Liver (tissue), 9 donors: ENCODE data around the gene RNGTT. TPM values are rescaled to one million over a fixed set of nuclear protein-coding genes. Genes with fewer than 3 reads are reported as not detected.

Experiments used
- DNase-seq: peaks from one replicate; pipeline ENCODE4 v3.0.0-alpha.2; 2017; ENCODE audit warnings: low spot score
- H3K27ac ChIP-seq, 2 donors: one replicate each; pipeline ENCODE4 v1.7.0; 2013; ENCODE audit warnings: inconsistent platforms in 2 of 2, low read length in 2 of 2, control low read depth in 1 of 2, low read depth in 1 of 2, mild to moderate bottlenecking in 1 of 2
- H3K27me3 ChIP-seq, 4 donors: one replicate each; pipeline versions ENCODE4 v1.6.1 to v1.7.0; 2013; ENCODE audit warnings: low read length in 3 of 4, inconsistent platforms in 1 of 4, mild to moderate bottlenecking in 1 of 4, moderate library complexity in 1 of 4; ENCODE audit not compliant: control insufficient read depth in 4 of 4, insufficient read depth in 4 of 4
- H3K36me3 ChIP-seq, 4 donors: one replicate each; pipeline versions ENCODE4 v1.6.1 to v1.7.0; 2013; ENCODE audit warnings: low read length in 3 of 4, mild to moderate bottlenecking in 3 of 4, low read depth in 1 of 4, moderate library complexity in 1 of 4; ENCODE audit not compliant: control insufficient read depth in 4 of 4, insufficient read depth in 3 of 4
- H3K4me1 ChIP-seq, 4 donors: one replicate each; pipeline versions ENCODE4 v1.6.1 to v1.7.0; 2013; ENCODE audit warnings: low read length in 3 of 4, mild to moderate bottlenecking in 3 of 4, moderate library complexity in 1 of 4; ENCODE audit not compliant: control insufficient read depth in 4 of 4, insufficient read depth in 4 of 4
- H3K4me3 ChIP-seq, 3 donors: one replicate each; pipeline versions ENCODE4 v1.6.1 to v1.7.0; 2013; ENCODE audit warnings: low read length in 3 of 3, control low read depth in 1 of 3, low read depth in 1 of 3, mild to moderate bottlenecking in 1 of 3
- H3K9ac ChIP-seq, 2 donors: one replicate each; pipeline ENCODE4 v1.7.0; 2013; ENCODE audit warnings: low read length in 2 of 2, mild to moderate bottlenecking in 2 of 2, moderate library complexity in 2 of 2, control low read depth in 1 of 2, low read depth in 1 of 2
- H3K9me3 ChIP-seq, 4 donors: one replicate each; pipeline versions ENCODE4 v1.6.1 to v1.7.0; 2013; ENCODE audit warnings: low read length in 3 of 4; ENCODE audit not compliant: control insufficient read depth in 4 of 4
- CTCF ChIP-seq: fragments of 150-350 bp; IDR thresholded peaks from 2 replicates; pipeline ENCODE4 v1.5.1; 2017; ENCODE audit warnings: improper control_type of control experiment, low read depth, low read length; ENCODE audit not compliant: missing input control
- FOXA1 ChIP-seq: IDR thresholded peaks from 2 replicates; pipeline ENCODE4 v1.6.1; 2016; ENCODE audit warnings: antibody characterized with exemption
- FOXA2 ChIP-seq: IDR thresholded peaks from 2 replicates; pipeline ENCODE4 v1.6.1; 2016; ENCODE audit warnings: antibody characterized with exemption
- GABPA ChIP-seq, 2 donors: IDR thresholded peaks in 1 of 2; conservative IDR thresholded peaks in 1 of 2; 2 replicates each; pipeline ENCODE4 v1.6.1; 2016; ENCODE audit warnings: antibody characterized with exemption in 2 of 2, mild to moderate bottlenecking in 1 of 2, moderate library complexity in 1 of 2
- HNF4A ChIP-seq, 2 donors: conservative IDR thresholded peaks; 2 replicates each; pipeline ENCODE4 v1.6.1; 2016; ENCODE audit warnings: antibody characterized with exemption in 2 of 2, mild to moderate bottlenecking in 2 of 2
- HNF4G ChIP-seq: IDR thresholded peaks from 2 replicates; pipeline ENCODE4 v1.6.1; 2016; ENCODE audit warnings: antibody characterized with exemption
- RAD21 ChIP-seq, 2 donors: IDR thresholded peaks; 2 replicates each; pipeline ENCODE4 v1.6.1; 2016; ENCODE audit warnings: antibody characterized with exemption in 2 of 2, mild to moderate bottlenecking in 2 of 2
- REST ChIP-seq: IDR thresholded peaks from 2 replicates; pipeline ENCODE4 v1.6.1; 2016; ENCODE audit warnings: antibody characterized with exemption, mild to moderate bottlenecking
- RXRA ChIP-seq, 2 donors: IDR thresholded peaks; 2 replicates each; pipeline ENCODE4 v1.6.1; 2017 to 2018; ENCODE audit warnings: antibody characterized with exemption in 2 of 2, mild to moderate bottlenecking in 1 of 2
- SP1 ChIP-seq: IDR thresholded peaks from 2 replicates; pipeline ENCODE4 v1.6.1; 2018; ENCODE audit warnings: antibody characterized with exemption, mild to moderate bottlenecking
- TAF1 ChIP-seq: conservative IDR thresholded peaks from 2 replicates; pipeline ENCODE4 v1.6.1; 2016; ENCODE audit warnings: antibody characterized with exemption, mild to moderate bottlenecking
- YY1 ChIP-seq: IDR thresholded peaks from 2 replicates; pipeline ENCODE4 v1.6.1; 2016; ENCODE audit warnings: antibody characterized with exemption, mild to moderate bottlenecking
- ZBTB33 ChIP-seq: IDR thresholded peaks from 2 replicates; pipeline ENCODE4 v1.6.1; 2016; ENCODE audit warnings: antibody characterized with exemption
- WGBS: extraction: QIAGEN DNeasy Blood & Tissue Kit; methylation state at CpG from one replicate; pipeline ENCODE4 v1.1.7; 2013; 5-methylcytosine and 5-hydroxymethylcytosine counted together
- polyA plus RNA-seq, 2 donors: library from polyadenylated mRNA; stranded (reverse) in 1 of 2; unstranded in 1 of 2; fragments of 200-250 nt in 1 of 2; fragments of >200 nt in 1 of 2; fragmentation: Nextera tagmentation in 1 of 2; extraction: Ambion mirVana in 1 of 2; gene quantifications; one replicate each; pipeline versions ENCODE4 v1.2.1 to v1.2.3, GENCODE V29; 2013 to 2015
- total RNA-seq, 2 donors: library from RNA; depleted of rRNA; stranded (reverse); fragments of >200 nt; gene quantifications; one replicate each; pipeline ENCODE4 v1.2.3, GENCODE V29; 2014
- donor health status: healthy.
- donor health status: healthy.
- donor health status: healthy.
- donor health status: healthy.
- donor health status: healthy.

Gene RNGTT
- total and polyA plus RNA-seq, 4 donors = 4.1 to 20.8 (median 7.2) TPM

GRCh38 chr6:88679841-88680240 lies 283.6 kb downstream of the RNGTT start:
- no peak for TF ChIP-seq YY1
- no peak for TF ChIP-seq REST
- no peak for TF ChIP-seq FOXA1
- no peak for TF ChIP-seq HNF4G
- no peak for TF ChIP-seq HNF4A (conservative IDR thresholded peaks at IDR 0.05)
- TF ChIP-seq GABPA (IDR thresholded peaks at IDR 0.05 in 1 of 2, conservative IDR thresholded peaks at IDR 0.05 in 1 of 2) = no peak
- TF ChIP-seq TAF1 = no peak
- no peak for TF ChIP-seq CTCF
- TF ChIP-seq SP1 = no peak
- no peak for TF ChIP-seq RXRA (IDR thresholded peaks at IDR 0.05)
- no peak for TF ChIP-seq RAD21 (IDR thresholded peaks at IDR 0.05)
- no peak for TF ChIP-seq FOXA2
- no peak for TF ChIP-seq ZBTB33
- Histone ChIP-seq H3K36me3 (no peaks in the 10 kb centered on the region), H3K4me1 (no peaks in the 10 kb centered on the region), H3K9ac (no peak overlapping the region), H3K27ac (no peak overlapping the region), H3K27me3 (no peaks in the 10 kb centered on the region), H3K9me3 (no peaks in the 10 kb centered on the region), H3K4me3 (no peak overlapping the region)
- 96% methylated on average over 4 of the region's 4 CpGs for WGBS
- no peak for DNase-seq

GRCh38 chr6:88677356-88677755 lies 286.1 kb downstream of the RNGTT start:
- H3K9me3 ChIP-seq = no peaks in the 10 kb centered on the region
- 81% methylated on average over 4 of the region's 4 CpGs for WGBS
- no peaks in the 10 kb centered on the region for H3K4me1 ChIP-seq
- DNase-seq = no peak
- H3K36me3 ChIP-seq = no peaks in the 10 kb centered on the region
- H3K27ac ChIP-seq = no peak overlapping the region
- TF ChIP-seq HNF4G (no peak), HNF4A (conservative IDR thresholded peaks at IDR 0.05) (peak; percentile 7 to 20)
- no peaks in the 10 kb centered on the region for H3K27me3 ChIP-seq
- H3K9ac ChIP-seq = no peak overlapping the region
- no peak overlapping the region for H3K4me3 ChIP-seq
